OCI-LY3 (cell line): Measurements from ENCODE around the gene NHLH1.
A peak's percentile ranks its signal among the peaks of the same experiment; 100 is the strongest.

ENCODE experiments used
- H2AFZ ChIP-seq: fragments of 200-600, 300-600 bp; shearing (Covaris generic); 2 replicates; pipeline ENCODE4 v1.6.0; 2014; ENCODE audit warnings: antibody characterized with exemption, low read depth, low read length
- H3K27ac ChIP-seq: fragments of 200-600, 300-600 bp; sonication (generic); 2 replicates; pipeline ENCODE4 v1.5.1; 2014; ENCODE audit warnings: mild to moderate bottlenecking, low read length, moderate library complexity, mixed read lengths
- H3K27me3 ChIP-seq: fragments of 200-600, 300-600 bp; sonication (generic); 2 replicates; pipeline ENCODE4 v1.6.1; 2014; ENCODE audit warnings: low read depth, low read length, mixed read lengths
- H3K36me3 ChIP-seq: fragments of 200-600, 300-600 bp; sonication (generic); replicated peaks from 2 replicates; pipeline ENCODE3; 2014; ENCODE audit warnings: low read depth, low read length, mixed read lengths
- H3K4me1 ChIP-seq: fragments of 300-600, 200-600 bp; sonication (generic); 2 replicates; pipeline ENCODE4 v1.6.1; 2014; ENCODE audit warnings: low read length, mixed read lengths
- H3K4me2 ChIP-seq: fragments of 200-600, 300-600 bp; sonication (generic); 2 replicates; pipeline ENCODE4 v1.6.1; 2014; ENCODE audit warnings: low read length, mixed read lengths
- H3K4me3 ChIP-seq: fragments of 300-600, 200-600 bp; sonication (generic); 2 replicates; pipeline ENCODE4 v1.5.1; 2014; ENCODE audit warnings: antibody characterized with exemption, mild to moderate bottlenecking, low read length, moderate library complexity
- H3K79me2 ChIP-seq: fragments of 300-600, 200-600 bp; shearing (Covaris generic); 2 replicates; pipeline ENCODE4 v1.6.1; 2014; ENCODE audit warnings: mild to moderate bottlenecking, low read length, mixed read lengths
- H3K9ac ChIP-seq: fragments of 300-600, 200-600 bp; shearing (Covaris generic); 2 replicates; pipeline ENCODE4 v1.6.0; 2014; ENCODE audit warnings: mild to moderate bottlenecking, low read length, moderate library complexity
- H3K9me3 ChIP-seq: fragments of 200-600, 300-600 bp; shearing (Covaris generic); 2 replicates; pipeline ENCODE4 v1.6.1; 2014; ENCODE audit warnings: low read length, mixed read lengths; ENCODE audit not compliant: insufficient read depth
- H4K20me1 ChIP-seq: fragments of 200-600, 300-600 bp; sonication (generic); 2 replicates; pipeline ENCODE4 v1.6.1; 2016; ENCODE audit warnings: low read length, mixed read lengths; ENCODE audit not compliant: insufficient read depth
- EZH2phosphoT487 ChIP-seq: fragments of 200-600 bp; shearing (Covaris generic); IDR thresholded peaks from 2 replicates; pipeline ENCODE4 v1.6.1; 2018; ENCODE audit warnings: antibody characterized with exemption, mixed run types, low read depth
- TF ChIP-seq, protein P1 (sequence below): fragments of 200-600, 300-600 bp; sonication (generic); IDR thresholded peaks from 2 replicates; pipeline ENCODE4 v1.5.1; 2014; ENCODE audit warnings: antibody characterized with exemption, low read length, low read depth

The NHLH1 gene

GRCh38 chr1:160373696-160374095 is 6.8 kb downstream of the NHLH1 start:
- no peaks in the 10 kb centered on the region for H3K36me3 ChIP-seq
- no peak overlapping the region for H3K27ac ChIP-seq
- 0 out of 2 replicates have a peak, but pooled peaks cover 2% of the 10 kb centered on the region for H3K27me3 ChIP-seq
- H3K79me2 ChIP-seq, result no peaks in the 10 kb centered on the region
- H3K4me2 ChIP-seq, result no peak overlapping the region
- H3K4me3 ChIP-seq, result no peak overlapping the region
- no peaks in the 10 kb centered on the region for H3K9me3 ChIP-seq
- no peak overlapping the region for H2AFZ ChIP-seq
- no peaks in the 10 kb centered on the region for H4K20me1 ChIP-seq
- no peak overlapping the region for H3K9ac ChIP-seq
- H3K4me1 ChIP-seq, result peaks cover 24% of the 10 kb centered on the region
- TF ChIP-seq, protein P1, sequence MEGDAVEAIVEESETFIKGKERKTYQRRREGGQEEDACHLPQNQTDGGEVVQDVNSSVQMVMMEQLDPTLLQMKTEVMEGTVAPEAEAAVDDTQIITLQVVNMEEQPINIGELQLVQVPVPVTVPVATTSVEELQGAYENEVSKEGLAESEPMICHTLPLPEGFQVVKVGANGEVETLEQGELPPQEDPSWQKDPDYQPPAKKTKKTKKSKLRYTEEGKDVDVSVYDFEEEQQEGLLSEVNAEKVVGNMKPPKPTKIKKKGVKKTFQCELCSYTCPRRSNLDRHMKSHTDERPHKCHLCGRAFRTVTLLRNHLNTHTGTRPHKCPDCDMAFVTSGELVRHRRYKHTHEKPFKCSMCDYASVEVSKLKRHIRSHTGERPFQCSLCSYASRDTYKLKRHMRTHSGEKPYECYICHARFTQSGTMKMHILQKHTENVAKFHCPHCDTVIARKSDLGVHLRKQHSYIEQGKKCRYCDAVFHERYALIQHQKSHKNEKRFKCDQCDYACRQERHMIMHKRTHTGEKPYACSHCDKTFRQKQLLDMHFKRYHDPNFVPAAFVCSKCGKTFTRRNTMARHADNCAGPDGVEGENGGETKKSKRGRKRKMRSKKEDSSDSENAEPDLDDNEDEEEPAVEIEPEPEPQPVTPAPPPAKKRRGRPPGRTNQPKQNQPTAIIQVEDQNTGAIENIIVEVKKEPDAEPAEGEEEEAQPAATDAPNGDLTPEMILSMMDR, result no peak
- no peak for TF ChIP-seq EZH2phosphoT487

DNA sequence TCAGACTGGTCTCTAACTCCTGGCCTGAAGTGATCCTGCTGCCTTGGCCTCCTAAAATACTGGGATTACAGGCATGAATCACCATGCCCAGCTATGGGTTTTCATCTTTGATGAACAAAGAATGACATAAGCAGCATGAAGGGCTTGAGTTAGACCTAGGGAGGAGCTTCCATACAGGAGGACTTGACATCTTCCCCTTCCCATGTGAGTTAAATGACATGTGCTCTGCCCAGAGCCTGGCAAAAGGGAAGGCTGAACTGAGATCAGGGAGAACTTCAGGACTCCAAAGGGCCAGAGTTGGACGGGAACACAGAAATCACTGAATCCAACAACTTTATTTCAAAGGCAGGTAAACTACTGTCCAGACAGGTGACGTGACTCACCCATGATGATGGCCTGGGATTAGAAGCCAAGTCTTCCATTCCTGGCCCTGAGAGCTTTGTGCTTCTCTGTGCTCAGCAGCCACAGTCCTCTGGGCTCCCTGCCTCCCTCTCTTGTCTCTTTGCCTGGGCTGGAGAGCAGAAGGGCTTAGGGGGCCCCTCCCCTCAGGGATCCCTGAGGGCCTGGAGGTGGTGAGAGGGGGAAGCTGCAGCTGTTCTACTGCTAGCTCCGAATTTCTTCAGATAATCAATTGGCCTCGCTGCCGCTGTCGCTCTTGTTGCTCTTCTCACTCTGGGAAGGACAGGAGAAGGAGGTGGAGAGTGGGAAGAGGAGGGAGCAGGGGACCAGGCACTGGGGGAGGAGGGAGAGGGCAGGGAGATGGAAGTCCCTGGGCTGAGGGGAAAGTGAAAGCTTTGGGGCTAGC is 7.6 kb downstream of the NHLH1 start:
- no peak overlapping the region for H2AFZ ChIP-seq

DNA sequence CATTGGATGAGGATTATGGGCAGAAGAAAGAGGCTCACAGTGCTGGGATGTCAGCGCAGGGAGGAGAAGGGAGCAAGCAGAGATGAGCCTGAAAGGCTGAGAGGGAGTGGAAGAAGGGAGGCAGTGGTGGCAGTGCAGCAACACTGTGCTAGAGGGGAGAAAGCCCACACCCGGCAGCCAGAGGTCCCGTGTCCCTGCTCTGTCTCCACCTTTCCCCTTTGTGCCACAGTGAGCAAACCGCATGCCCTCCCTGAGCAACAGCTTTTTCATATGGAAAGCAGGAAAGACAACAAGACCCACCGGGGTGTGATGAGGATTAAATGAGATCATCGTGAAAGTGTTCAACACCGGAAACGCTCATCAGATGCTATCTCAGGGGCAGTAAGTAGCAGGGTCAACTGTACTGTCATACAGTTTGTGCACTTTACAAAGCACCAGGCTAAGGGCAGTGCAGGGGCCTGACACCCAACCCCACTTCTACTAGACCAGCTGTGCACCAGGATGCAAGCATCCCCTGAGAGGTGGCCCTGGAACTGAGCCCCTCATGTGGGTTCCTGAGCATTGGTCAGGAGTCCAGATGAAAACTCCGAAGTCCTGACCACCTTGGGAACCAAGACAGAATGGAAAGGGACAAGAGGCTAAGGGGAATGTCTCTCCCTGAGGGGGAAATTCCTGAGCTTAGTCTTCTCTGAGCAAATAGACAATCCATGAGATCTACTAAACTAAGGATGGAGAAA is 9.1 kb downstream of the NHLH1 start:
- peak overlapping the region; percentile 37 for H3K9ac ChIP-seq
- H4K20me1 ChIP-seq, result no peaks in the 10 kb centered on the region
- no peaks in the 10 kb centered on the region for H3K9me3 ChIP-seq
- H3K27ac ChIP-seq, result peak overlapping the region; percentile 29
- H3K36me3 ChIP-seq, result no peaks in the 10 kb centered on the region
- H2AFZ ChIP-seq, result peak overlapping the region; percentile 85
- H3K4me2 ChIP-seq, result peak overlapping the region; percentile 75
- TF ChIP-seq, protein P1, result no peak
- TF ChIP-seq EZH2phosphoT487, result no peak
- H3K79me2 ChIP-seq, result no peaks in the 10 kb centered on the region
- H3K4me1 ChIP-seq, result peaks cover 24% of the 10 kb centered on the region
- H3K27me3 ChIP-seq, result peaks cover 7% of the 10 kb centered on the region; the same call in 1 of the 2 replicates
- H3K4me3 ChIP-seq, result peak overlapping the region; percentile 51

More for the DNA sequence above, 7.6 kb downstream of the NHLH1 start:
- H3K9me3 ChIP-seq, result no peaks in the 10 kb centered on the region
- H3K4me2 ChIP-seq, result 0 out of 2 replicates have a peak overlapping the region, but pooled peaks have one; percentile 75
- TF ChIP-seq, protein P1, result no peak
- TF ChIP-seq EZH2phosphoT487, result no peak
- H3K36me3 ChIP-seq, result no peaks in the 10 kb centered on the region
- no peak overlapping the region for H3K27ac ChIP-seq
- H3K4me1 ChIP-seq, result peaks cover 24% of the 10 kb centered on the region
- no peaks in the 10 kb centered on the region for H4K20me1 ChIP-seq
- H3K79me2 ChIP-seq, result no peaks in the 10 kb centered on the region
- no peak overlapping the region for H3K9ac ChIP-seq
- H3K27me3 ChIP-seq, result peaks cover 7% of the 10 kb centered on the region; the same call in 1 of the 2 replicates
- no peak overlapping the region for H3K4me3 ChIP-seq

GRCh38 chr1:160376525-160377131 is 9.8 kb downstream of the NHLH1 start:
- Histone ChIP-seq H3K4me3 (peak overlapping the region; percentile 51), H2AFZ (peak overlapping the region; percentile 85), H3K4me2 (peak overlapping the region; percentile 75), H3K4me1 (peaks cover 22% of the 10 kb centered on the region), H3K27me3 (peaks cover 7% of the 10 kb centered on the region; the same call in 1 of the 2 replicates), H3K36me3 (no peaks in the 10 kb centered on the region), H4K20me1 (no peaks in the 10 kb centered on the region), H3K79me2 (no peaks in the 10 kb centered on the region), H3K9ac (peak overlapping the region; percentile 37), H3K9me3 (no peaks in the 10 kb centered on the region), H3K27ac (no peak overlapping the region)
- TF ChIP-seq, protein P1, result peak; percentile 99
- no peak for TF ChIP-seq EZH2phosphoT487
